Activated CD8-positive, alpha-beta memory T cell treated with anti-CD3 and anti-CD28 coated beads, Interleukin-2, amount 50 U/mL, for 1 hour (primary cell): Measurements from ENCODE around the gene UBR2.
"Not testable (repeated sequence)": the region's sequence is repeated elsewhere in the genome, so short reads cannot be mapped to it uniquely, and the experiment has no call there.

ENCODE experiments used
- DNase-seq: peaks from one replicate; pipeline ENCODE4 v3.0.0-alpha.2; 2020; ENCODE audit errors: extremely low read depth

Gene UBR2

GRCh38 chr6:42692137-42692911, 128.5 kb downstream of the UBR2 start:
- DNase-seq: no peak

- DNase-seq: no peak
These were observed 130.0 kb downstream of the UBR2 start for GRCh38 chr6:42693725-42694323.

- no peak for DNase-seq
These were observed 130.8 kb downstream of the UBR2 start for GRCh38 chr6:42694586-42694985.

GRCh38 chr6:42696526-42697267, 132.9 kb downstream of the UBR2 start:
- DNase-seq: no peak

GRCh38 chr6:42697268-42697655, 133.4 kb downstream of the UBR2 start:
- no peak for DNase-seq

GRCh38 chr6:42698217-42698616, 134.4 kb downstream of the UBR2 start:
- DNase-seq: no peak

- no peak for DNase-seq
These were observed 138.4 kb downstream of the UBR2 start for GRCh38 chr6:42702200-42702599.

- DNase-seq: not testable (repeated sequence)
These were observed 139.0 kb downstream of the UBR2 start for GRCh38 chr6:42702786-42703185.

- DNase-seq: no peak
These were observed 140.6 kb downstream of the UBR2 start for GRCh38 chr6:42704251-42704936.

GRCh38 chr6:42704937-42705374, 141.1 kb downstream of the UBR2 start:
- DNase-seq: no peak

- DNase-seq: no peak
These were observed 143.8 kb downstream of the UBR2 start for GRCh38 chr6:42707595-42707994.

GRCh38 chr6:42708096-42708495, 144.3 kb downstream of the UBR2 start:
- DNase-seq: no peak

- no peak for DNase-seq
These were observed 146.0 kb downstream of the UBR2 start for GRCh38 chr6:42709871-42710270.

- no peak for DNase-seq
These were observed 146.5 kb downstream of the UBR2 start for GRCh38 chr6:42710316-42710715.

GRCh38 chr6:42711930-42712329, 148.1 kb downstream of the UBR2 start:
- DNase-seq: no peak

- no peak for DNase-seq
These were observed 150.4 kb downstream of the UBR2 start for GRCh38 chr6:42714098-42714761.

- DNase-seq: no peak
These were observed 152.0 kb downstream of the UBR2 start for GRCh38 chr6:42715871-42716270.

GRCh38 chr6:42720739-42721138, 156.9 kb downstream of the UBR2 start:
- DNase-seq: no peak

- no peak for DNase-seq
These were observed 158.7 kb downstream of the UBR2 start, which contains the start of gene PRPH2 for GRCh38 chr6:42722497-42722896. Gene PRPH2, minus strand, starts transcription at chr6:42722597. Its CDS starts 263 bp downstream, at chr6:42722334.

GRCh38 chr6:42724825-42725224, 161.0 kb downstream of the UBR2 start:
- DNase-seq: no peak

GRCh38 chr6:42726026-42726425, 162.2 kb downstream of the UBR2 start:
- no peak for DNase-seq
